IPS-18c (cell line): ENCODE results near the gene VEPH1.
A peak's percentile ranks its signal among the peaks of the same experiment; 100 is the strongest.

Source experiments
- H3K4me3 ChIP-seq: 2 replicates; pipeline ENCODE4 v1.7.0; 2013; ENCODE audit warnings: low read depth, mild to moderate bottlenecking, low read length, moderate library complexity; ENCODE audit not compliant: insufficient read depth
- H3K9me3 ChIP-seq: one replicate; pipeline ENCODE4 v1.6.1; 2013; ENCODE audit warnings: mild to moderate bottlenecking, low read length, moderate library complexity; ENCODE audit not compliant: control insufficient read depth, insufficient read depth

Gene VEPH1

DNA sequence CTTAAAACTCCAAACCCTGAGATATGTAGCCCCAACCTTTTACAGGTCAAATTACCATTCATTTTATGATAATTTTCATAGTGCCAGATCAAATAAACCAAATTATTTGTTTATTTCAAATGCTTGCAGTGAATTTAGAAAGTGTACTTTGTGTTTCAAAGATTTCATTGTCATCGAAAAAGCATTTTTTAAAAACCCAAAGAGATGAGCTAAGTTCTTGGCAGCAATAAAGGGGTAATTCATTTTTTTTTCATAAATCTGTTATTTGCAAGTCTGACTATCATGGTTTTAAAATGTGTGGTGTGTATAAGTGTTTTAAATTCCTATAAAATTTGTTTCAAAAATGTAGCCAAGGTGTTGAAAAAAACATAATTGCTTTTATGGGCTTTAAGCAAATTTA is 49.4 kb downstream of the VEPH1 start:
- Histone ChIP-seq H3K9me3 (no peaks in the 10 kb centered on the region), H3K4me3 (no peak overlapping the region)

DNA sequence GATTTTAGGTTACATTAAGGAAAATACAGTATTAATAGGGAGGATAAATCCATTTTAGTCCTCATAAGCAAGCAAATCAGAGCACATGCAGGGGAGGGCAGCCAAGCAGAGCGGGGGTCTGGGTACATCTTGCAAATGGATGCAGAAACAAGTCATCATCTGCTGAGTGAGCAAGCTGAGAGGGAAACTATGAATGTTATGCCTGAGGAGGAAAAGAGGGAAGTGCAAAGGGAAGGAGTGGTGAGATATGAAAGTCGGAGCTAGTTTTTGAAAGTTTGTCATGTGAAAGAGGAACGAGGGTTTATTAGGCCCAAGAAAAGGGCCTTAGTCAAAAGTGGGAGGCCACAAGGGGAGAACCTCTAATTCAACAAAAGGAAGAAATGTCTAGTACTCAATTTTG is 51.1 kb downstream of the VEPH1 start:
- H3K9me3 ChIP-seq, result no peaks in the 10 kb centered on the region
- H3K4me3 ChIP-seq, result no peak overlapping the region

DNA sequence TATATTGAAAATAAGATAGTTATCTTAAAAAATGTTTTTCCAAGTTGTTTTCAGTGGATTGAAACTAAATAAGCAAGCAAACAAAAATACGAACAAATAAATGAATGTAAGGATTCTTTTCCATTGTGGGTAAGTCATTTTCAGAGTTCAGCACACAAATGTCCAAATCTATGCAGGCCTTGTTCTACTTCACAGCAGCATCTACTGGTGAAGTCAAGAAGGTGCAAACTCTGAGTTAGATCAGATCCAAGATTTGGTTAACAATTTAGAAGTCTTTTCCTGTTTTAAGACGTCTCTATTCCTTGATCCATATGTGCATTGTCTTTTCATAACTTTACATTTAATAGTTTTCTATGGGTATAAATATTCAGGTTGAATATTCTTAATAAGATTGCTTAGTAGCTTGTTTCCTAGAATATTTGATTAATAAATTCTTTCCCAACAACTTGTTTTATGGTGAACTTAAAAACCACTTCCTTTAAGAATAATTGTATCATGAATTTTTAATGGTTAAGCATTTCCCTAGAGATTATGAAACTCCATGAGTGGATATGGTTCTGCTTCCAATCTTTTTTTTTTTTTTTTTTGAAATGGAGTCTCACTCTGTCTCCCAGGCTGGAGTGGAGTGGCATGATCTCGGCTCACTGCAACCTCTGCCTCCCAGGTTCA is 56.1 kb downstream of the VEPH1 start:
- no peak overlapping the region for H3K4me3 ChIP-seq
- no peaks in the 10 kb centered on the region for H3K9me3 ChIP-seq

DNA sequence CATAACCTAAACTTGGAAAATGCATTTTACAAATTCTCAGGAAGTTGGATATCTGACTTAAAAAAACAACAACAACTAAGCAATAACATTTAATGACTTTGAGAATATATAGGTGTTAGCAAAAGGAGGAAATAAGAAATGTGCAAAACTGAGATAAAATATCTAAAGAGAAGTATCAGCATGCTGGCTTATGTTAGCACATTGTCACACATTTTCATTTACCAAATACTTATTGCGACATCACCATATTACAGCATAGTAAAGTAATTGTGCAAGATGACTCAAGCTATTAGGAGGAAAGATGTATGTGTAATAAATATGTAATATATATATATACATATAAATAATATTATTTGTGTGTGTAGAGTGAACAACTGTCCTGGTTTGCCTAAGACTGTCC is 57.4 kb downstream of the VEPH1 start:
- Histone ChIP-seq H3K9me3 (no peaks in the 10 kb centered on the region), H3K4me3 (no peak overlapping the region)

DNA sequence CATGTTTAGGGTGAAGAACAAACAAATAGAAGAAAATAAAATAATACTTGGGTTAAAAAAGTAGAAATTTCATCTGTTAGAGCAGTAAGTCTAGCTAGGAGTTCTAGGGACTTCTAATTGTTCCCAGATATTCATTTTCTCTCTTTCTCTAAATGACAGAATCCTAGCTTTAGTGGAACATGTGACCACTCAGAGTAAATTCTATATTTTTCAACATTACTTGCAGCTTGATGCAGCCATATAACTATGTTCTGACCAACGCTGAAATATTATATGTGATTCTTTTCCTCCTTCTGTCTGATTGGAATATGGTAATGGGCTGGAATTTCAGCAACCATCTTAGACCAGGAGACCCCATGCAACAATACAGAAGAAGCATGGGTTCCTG is 58.4 kb downstream of the VEPH1 start:
- H3K9me3 ChIP-seq, result no peaks in the 10 kb centered on the region
- no peak overlapping the region for H3K4me3 ChIP-seq

DNA sequence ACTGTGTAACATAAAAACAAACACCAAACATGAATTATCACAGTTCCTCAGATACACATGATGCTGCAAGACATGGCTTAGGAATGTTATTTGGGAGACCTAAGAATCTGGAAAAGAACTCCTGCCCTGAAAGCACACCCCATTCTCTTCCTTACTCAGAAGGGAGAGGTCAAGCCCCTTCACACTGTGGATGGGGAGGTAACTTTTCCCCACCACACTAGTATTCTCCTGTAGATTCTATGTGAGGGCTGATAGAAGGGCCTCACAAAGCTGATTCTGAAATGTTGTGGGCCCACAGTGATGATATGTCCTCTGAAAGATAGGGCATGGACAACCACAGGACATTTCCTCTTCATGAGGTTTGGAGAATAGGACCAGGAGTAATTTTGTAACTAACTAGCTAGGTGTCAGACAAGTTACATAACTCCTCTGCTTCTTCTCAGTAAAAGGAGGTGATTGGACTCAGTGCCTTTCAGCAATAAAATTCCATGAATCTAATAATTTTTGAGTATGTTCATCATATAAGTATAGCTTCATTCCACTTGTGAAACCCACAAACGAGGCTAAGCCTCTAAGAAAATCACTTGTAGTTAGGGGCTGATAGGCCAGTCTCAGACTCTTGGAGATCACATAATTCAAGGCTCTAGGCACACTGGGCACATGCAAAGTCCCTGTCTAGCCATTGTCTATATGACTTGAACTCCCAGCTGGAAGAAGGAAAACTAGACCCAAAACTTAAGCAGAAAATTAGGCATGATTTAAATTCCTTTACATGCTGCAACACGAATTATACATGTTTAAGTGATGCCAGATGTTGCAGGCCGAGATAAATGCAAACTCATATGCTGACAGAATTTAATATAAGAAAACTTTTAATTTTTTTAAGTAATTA is 59.1 kb downstream of the VEPH1 start:
- no peak overlapping the region for H3K4me3 ChIP-seq
- no peaks in the 10 kb centered on the region for H3K9me3 ChIP-seq

DNA sequence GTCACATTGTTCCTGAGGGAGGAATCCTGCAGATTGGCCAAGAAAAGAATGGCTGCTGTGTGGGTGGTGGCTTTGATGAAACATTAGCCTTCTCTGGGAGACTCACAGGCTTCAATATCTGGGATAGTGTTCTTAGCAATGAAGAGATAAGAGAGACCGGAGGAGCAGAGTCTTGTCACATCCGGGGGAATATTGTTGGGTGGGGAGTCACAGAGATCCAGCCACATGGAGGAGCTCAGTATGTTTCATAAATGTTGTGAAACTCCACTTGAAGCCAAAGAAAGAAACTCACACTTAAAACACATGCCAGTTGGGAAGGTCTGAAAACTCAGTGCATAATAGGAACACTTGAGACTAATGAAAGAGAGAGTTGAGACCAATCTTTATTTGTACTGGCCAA is 60.5 kb downstream of the VEPH1 start:
- Histone ChIP-seq H3K4me3 (no peak overlapping the region), H3K9me3 (no peaks in the 10 kb centered on the region)

DNA sequence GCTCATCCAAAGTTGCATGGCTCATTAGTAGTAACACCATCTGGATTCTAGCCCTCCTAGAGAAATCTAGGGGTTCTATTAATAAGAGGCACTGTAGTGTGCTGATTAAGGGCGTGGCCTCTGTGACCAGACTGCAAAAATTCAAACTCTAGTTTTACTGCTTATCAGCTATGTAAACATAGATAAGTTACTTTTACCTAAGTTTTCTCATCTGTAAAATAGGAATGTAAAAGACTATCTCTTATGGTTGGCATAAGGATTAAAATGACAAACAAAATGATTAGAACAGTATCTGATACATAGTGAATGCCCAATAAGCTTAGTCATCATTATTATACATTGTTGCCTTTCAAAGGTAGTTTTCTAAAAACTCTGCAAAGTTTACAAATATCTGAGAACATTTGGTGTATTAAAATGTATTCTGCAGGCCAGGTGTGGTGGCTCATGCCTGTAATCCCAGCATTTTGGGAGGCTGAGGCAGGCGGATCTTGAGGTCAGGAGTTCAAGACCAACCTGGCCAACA is 62.1 kb downstream of the VEPH1 start:
- Histone ChIP-seq H3K9me3 (no peaks in the 10 kb centered on the region), H3K4me3 (no peak overlapping the region)

DNA sequence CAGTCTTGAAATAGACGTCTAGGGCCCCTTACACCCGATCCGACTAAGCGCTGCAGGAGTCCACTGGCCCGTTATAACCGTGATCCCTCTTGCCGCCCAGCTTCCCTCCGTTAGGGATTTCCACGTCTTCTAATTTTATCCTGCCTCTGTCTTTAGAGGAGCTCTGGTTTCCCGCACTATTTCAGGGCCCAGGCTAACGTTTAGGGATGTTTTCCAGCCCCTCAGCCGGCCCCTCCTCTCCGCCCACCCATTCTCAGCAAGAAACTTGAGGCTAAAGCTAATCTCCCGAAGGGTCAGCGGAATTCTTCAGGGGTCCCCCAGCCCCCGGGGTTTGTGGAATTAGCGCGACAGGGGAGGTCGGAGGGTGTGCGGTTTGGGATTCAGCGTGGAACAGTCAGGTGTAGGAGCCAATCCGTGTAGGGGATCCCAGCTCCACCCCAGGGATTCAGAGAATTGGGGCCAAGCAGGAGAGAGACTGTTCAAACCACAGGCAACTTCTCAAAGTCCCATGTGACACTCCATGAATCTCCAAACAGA is 65.0 kb downstream of the VEPH1 start:
- Histone ChIP-seq H3K9me3 (no peaks in the 10 kb centered on the region), H3K4me3 (peak overlapping the region; percentile 68)

DNA sequence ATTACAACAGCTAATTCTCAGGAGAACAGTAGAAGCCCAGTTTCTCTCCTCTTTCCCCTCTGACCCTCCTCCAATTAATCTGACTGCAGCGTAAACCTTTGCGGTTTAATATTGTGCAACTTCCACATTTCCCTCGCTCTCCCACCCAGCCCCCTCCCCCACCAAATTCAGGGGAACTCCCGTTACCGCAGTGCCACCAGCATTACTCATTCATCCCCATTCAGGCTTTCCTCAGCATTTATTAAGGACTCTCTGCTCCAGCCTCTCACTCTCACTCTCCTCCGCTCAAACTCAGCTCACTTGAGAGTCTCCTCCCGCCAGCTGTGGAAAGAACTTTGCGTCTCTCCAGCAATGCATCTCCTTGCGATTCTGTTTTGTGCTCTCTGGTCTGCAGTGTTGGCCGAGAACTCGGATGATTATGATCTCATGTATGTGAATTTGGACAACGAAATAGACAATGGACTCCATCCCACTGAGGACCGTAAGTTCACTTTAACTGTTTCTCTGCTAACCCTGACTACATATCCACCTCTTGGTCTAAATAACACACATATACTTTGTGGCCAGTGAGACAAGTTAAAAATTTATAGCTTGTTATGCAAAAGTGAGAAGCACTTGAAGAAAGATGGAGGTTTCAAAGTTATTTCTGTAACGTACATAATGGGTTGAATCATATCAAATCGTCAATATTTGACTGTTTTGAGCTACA is 66.5 kb downstream of the VEPH1 start, which contains the start of gene PTX3:
TSS of gene PTX3 (plus strand) at position 268 of the 709 bp plus-strand sequence. CDS start at position 352, 84 bp downstream.
- Histone ChIP-seq H3K4me3 (peak within 1 kb of the TSS; percentile 68), H3K9me3 (no peaks in the 10 kb centered on the region)

DNA sequence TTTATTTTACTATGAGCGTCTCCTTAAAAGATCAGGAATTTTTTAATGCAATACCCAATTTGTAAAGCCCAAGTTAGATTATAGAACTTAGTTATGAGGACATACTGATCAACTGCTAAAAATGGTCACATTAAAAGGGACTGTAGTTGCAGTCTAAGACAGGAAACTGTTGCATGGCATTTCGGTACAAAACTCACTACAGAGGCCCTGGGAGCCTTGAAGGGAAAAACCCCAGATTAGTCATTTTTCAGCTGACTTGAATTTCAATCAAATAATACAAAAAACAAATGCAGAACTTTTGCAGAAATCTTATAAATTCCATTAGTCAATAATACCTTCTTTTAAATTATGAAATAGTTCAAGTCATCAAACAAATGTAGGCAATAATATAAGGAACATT is 73.5 kb downstream of the VEPH1 start:
- H3K9me3 ChIP-seq, result no peaks in the 10 kb centered on the region
- no peak overlapping the region for H3K4me3 ChIP-seq

DNA sequence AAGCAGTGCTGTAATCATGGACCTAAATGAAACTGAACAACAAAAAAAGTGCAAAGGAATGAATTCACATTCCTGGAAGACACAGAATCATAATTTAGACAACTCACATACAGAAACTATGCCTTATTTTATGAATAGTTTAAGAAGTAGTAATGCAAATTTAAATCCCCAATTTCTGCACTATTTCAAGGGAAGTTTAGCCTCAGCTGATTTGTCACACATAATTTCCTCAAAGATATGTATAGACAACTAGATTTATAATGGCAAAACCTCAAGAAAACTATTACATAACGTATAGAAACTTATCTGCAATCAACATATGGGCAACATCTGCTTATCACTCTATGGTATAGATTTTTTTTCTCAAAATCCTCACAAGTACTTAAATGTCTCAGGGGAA is 74.4 kb downstream of the VEPH1 start:
- Histone ChIP-seq H3K9me3 (peaks cover under 1% of the 10 kb centered on the region), H3K4me3 (no peak overlapping the region)

DNA sequence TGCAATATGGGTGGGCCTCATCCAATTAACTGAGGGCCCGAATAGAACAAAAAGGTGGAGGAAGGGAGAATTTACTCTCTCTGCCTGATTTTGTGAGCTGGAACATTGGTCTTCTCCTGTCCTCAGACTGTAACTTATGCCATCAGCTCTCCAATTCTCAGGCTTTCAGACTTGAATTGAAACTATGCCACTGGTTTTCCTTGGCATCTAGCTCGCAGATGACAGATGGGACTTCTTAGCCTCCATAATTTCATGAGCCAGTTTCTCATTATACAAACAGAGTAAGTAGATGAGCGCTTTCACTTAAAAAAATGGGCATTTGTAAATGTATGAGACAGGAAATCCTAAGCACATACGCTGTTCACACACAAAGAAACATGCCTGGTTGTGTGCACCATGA is 75.3 kb downstream of the VEPH1 start:
- Histone ChIP-seq H3K9me3 (peaks cover 2% of the 10 kb centered on the region), H3K4me3 (no peak overlapping the region)

DNA sequence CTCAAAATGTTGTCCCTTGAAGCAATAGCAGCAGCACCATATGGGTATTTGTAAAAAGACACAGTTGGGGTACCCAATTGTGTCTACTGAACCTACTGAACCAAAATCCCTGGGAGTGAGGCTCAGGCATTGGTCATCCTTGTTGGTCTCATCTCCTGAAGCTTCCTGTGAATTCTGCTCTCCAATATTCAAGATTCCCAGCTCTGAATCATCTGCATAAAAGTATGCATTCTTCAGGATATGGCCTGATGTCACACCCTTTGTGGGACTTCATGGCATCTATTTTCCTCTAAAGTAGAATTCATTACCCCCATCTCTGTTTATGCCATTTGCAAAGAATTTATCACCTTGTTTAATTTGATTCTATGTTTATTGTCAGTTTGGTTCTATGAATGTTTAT is 79.9 kb downstream of the VEPH1 start:
- Histone ChIP-seq H3K9me3 (peaks cover 2% of the 10 kb centered on the region), H3K4me3 (no peak overlapping the region)

DNA sequence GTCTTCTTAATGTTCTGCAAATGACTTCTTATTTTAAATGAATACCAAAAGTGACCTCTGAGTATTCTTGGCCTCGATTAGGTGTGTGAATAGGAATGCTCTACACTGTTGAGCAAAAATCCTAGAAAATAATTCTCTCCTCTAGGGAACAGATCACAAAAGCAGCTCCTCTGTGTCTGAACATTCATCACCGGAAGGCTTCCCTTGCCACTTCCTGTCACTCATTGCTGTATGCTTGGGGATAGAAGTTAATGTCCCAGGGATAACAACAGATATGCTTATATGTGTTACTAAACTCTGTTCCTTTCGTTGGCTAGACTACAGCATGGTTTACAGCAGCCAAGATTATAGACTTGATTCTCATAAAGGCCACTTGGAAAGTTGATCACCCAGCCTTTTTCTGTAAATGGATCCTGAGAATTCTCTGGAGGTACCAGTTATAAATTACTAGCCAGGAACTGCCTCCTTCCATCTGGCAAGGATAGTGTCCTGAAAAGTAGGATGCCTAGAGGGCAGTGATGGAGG is 82.5 kb downstream of the VEPH1 start:
- Histone ChIP-seq H3K9me3 (peaks cover 2% of the 10 kb centered on the region), H3K4me3 (no peak overlapping the region)

DNA sequence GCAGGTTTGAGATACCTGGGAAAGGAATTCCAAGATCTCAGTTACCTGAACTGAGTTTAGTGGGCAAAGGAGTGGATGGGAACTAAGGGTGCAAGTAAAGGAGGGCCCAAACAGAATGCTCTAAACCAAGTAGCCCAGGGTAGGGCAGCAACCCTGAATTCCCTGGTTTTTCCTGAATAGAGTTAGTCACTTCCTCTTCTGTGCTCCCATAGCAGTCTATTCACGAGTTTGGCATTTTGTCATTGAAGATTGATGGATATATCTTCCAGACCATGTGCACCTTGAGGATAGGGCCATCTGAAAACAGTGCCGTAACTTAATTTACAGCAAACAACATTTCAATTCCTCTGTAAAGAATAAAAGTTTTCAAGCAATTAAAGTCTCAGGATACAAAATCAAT is 85.1 kb downstream of the VEPH1 start:
- Histone ChIP-seq H3K9me3 (no peaks in the 10 kb centered on the region), H3K4me3 (no peak overlapping the region)

DNA sequence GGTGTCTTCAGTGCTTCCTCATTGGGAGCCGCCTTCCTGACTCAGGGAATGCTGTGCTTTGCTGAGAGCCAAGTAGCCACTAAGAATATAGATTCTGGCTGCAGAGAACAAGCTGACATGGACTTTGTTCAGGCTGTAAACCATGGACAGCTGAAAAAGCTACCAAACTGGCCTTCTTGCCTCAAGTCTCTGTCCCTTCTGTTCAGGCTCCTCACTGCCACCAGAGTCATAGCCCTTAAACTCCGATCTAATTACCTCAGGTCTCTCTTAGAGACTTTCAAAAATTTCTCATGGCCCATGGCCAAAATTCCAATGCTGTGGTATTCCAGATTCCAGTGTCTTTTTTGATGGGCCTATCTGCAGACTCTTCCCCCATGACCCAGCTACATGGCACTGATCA is 86.0 kb downstream of the VEPH1 start:
- H3K9me3 ChIP-seq, result no peaks in the 10 kb centered on the region
- H3K4me3 ChIP-seq, result no peak overlapping the region
